ENCODE data around the gene MLYCD.
A peak's percentile ranks its signal among the peaks of the same experiment; 100 is the strongest.
"Not testable (repeated sequence)": the region's sequence is repeated elsewhere in the genome, so short reads cannot be mapped to it uniquely, and the experiment has no call there.

The MLYCD gene

DNA sequence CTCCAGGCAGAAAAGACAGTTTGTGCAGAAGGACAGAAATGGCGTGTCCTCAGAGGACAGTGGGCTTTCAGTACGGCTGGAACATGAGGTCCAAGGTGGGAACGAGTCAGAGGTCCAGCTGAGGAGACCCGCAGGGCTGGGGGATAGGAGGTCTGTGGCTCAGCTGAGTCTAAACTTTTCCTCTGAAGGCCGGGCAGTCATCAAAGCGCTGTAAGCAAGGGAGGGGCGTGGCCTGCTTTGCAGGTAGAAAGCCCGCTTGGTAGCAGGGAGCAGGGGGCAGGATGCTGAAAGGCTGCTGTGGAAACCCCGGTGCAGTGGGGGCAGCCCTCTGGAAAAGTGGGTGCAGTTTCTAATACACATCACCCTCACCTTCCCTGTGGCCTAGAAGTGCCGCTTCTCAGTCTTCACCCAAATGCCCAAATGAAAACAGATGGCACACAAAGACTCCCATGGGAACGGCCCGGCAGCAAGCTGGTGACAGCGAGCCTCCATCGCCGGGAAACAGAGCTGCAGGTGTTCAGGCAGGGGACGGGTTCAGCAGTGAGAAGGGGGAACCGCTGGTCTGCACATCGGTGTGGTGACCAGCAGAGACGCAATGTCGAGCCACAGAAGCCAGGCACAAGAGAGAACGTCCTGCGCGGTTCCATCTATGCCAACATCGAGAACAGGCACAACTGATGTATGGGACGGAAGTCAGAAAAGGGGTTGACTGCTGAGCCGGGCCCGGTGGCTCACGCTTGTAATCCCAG lies 41.9 kb downstream of the MLYCD start:
- DNase-seq (ENCODE audit: low read depth, low spot score): no peak

DNA sequence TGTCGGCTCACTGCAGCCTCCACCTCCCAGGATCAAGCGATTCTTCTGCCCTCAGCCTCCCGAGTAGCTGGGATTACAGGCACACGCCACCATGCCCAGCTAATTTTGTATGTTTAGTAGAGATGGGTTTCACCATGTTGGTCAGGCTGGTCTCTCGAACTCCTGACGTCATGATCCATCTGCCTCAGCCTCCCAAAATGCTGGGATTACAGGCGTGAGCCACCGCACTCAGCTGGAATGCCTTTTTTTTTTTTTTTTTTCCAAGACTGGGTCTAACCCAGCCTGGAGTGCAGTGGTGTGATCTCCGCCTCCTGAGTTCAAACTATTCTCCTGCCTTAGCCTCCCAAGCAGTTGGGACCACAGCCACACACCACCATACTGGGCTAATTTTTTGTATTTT lies 42.6 kb downstream of the MLYCD start:
- DNase-seq (ENCODE audit: low read depth, low spot score): not testable (repeated sequence)

GRCh38 chr16:83942074-83942473 lies 43.2 kb downstream of the MLYCD start:
- no peak for DNase-seq (ENCODE audit: low read depth, low spot score)

GRCh38 chr16:83942815-83943515 lies 44.0 kb downstream of the MLYCD start:
- DNase-seq (ENCODE audit: low read depth, low spot score): no peak

- no peak for DNase-seq (ENCODE audit: low read depth, low spot score)
These were observed 44.7 kb downstream of the MLYCD start for GRCh38 chr16:83943516-83944050.

- no peak for DNase-seq (ENCODE audit: low read depth, low spot score)
These were observed 46.7 kb downstream of the MLYCD start for GRCh38 chr16:83945587-83945986.

GRCh38 chr16:83946154-83946780 lies 47.4 kb downstream of the MLYCD start:
- DNase-seq (ENCODE audit: low read depth, low spot score): no peak

- no peak for DNase-seq (ENCODE audit: low read depth, low spot score)
These were observed 48.1 kb downstream of the MLYCD start for GRCh38 chr16:83946781-83947566.

- no peak for DNase-seq (ENCODE audit: low read depth, low spot score)
These were observed 48.8 kb downstream of the MLYCD start for GRCh38 chr16:83947642-83948234.

DNA sequence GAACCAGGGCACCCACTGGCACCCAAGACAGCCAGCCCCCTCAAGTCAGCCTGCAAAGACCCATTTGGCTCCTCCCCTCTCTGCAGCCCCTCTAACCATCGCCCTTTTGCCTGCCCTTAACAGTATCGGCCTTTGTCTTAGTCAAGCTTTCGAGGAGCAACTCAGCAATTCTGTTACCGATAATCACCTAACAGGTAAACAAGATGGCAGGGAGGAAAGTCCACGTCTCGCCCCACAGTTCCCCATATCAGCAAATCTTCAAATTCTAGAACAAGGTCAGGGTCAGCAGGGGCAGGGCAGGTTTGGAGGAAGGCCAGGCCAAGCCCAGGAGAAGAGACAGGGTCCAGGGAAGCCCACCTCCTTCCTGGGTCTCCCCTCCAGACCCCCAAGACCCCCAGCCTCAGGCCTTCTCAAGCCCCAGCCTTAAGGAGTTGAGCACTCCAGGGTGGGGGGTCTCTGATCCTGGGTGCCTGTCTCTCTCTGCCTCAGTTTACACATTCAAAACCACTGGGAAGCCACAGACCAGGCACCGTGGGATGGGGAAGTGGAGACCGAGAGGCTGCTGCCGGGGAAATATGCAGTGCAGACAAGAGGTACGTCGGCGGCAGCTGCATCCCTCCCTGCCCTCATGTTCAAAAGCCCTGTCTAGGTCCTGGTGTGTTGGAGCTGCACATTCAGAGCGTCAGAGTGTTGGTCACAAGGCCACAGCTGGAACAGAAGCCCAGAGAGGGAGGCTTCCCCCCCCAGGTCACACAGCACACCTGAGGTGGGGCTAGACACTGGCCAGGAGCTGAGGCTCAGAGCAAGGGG lies 50.2 kb downstream of the MLYCD start:
- no peak for DNase-seq (ENCODE audit: low read depth, low spot score)

- DNase-seq (ENCODE audit: low read depth, low spot score): no peak
These were observed 50.7 kb downstream of the MLYCD start for GRCh38 chr16:83949724-83950001.

DNA sequence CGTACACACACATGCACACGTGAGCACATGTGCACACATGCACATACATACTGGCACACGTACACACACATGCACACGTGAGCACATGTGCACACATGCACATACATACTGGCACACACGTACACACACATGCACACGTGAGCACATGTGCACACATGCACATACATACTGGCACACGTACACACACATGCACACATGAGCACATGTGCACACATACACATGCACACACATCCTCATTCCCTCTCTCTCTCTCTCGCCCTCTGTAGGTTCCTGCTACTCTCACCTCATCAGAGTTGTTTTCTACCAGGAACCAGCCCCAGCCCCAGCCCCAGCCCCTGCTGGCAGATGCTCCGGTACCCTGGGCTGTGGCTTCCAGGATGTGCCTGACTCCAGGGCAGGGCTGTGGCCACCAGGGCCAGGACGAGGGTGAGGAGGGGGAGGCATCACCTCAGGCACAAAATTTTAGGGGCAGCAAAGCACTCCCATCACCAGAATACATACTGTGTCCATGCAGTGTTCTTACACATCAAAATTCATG lies 52.0 kb downstream of the MLYCD start:
- DNase-seq (ENCODE audit: low read depth, low spot score): not testable (repeated sequence)

- no peak for DNase-seq (ENCODE audit: low read depth, low spot score)
These were observed 52.6 kb downstream of the MLYCD start for GRCh38 chr16:83951544-83951943.

DNA sequence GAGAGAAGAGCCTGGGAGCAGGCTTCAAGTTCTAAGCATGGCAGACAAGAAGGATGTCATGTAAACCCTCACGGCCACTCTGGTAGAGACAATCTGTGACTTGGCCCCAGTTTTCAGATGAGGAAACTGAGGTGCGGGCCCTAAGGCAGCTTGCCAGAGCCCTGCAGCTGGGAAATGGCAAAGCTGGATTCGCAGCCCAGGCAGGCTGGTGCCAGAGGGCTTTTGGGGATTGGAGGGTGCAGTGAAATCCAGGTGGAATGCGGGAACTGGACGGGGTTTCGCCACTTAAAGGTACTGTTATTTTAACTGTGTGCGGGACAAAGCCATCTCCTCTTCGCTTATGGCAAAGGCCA lies 53.6 kb downstream of the MLYCD start:
- DNase-seq (ENCODE audit: low read depth, low spot score): no peak

DNA sequence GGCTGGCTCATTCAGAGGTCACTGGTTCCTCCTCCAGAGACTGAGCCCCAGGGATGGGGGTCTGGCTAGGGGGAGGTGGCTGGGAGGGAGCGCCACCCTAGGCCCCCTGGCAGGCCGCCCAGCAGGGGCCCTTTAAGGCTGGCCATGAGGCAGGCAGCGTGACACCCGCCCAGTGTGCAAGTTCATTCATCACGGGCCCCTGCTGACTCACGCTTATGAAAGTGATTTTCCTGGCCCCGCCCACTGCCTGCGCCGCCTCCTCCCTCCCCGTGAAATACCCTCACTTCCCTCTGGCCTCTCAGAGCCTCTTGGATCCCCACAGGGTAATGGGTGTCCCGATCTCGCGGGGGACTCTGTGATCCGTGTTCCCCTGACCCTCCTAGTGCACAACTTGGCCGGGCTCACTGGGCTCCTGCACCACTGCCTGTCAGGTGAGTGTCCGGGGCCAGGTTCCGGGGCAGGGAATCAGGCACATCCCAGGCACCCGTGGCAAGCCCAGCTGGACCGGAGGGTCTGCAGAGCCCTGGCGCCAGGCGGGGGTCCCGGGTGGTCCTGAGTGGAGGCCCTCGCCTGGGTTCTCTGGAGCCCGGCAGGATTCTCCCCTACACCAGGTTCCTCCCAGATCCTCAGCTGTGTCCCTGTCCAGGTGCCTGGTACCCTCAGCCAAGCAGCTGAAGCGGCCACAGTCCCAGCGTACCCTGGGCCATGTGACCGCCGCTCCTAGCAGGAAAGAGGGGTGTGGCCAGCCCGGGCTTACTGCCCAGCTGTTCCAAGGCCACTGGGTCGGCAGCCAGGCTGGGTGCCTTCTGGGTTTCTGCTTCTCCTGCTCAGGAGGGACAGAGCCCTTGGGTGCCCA lies 54.3 kb downstream of the MLYCD start, which contains the start of gene OSGIN1:
OSGIN1 (plus strand) TSS at position 301 of the 856 bp plus-strand sequence. CDS start 4,432 bp downstream, outside the sequence.
- peak; percentile 62 for DNase-seq (ENCODE audit: low read depth, low spot score)

- no peak for DNase-seq (ENCODE audit: low read depth, low spot score)
These were observed 55.1 kb downstream of the MLYCD start for GRCh38 chr16:83953796-83954576.

DNA sequence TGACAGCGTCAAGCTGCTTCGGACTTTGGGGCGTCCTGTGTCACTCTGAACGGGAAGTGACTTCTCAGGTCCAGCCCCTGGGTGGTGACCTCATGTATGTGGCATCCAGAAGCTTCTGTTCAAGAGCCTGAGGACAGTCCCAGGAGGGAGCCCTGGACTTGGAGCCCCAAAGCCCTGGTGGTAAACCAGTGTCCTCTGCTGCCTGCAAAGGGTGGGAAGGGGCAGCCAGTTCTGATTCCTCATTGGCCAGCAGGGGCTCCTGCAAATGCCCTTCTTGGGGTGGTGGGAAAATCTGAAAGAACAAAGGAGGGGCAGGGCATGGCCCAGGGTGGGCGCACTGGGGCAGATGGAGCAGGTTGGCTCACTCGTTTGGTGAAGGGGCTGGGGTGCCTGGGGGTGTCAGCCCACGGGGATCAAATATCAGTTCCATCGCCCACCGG lies 55.7 kb downstream of the MLYCD start:
- no peak for DNase-seq (ENCODE audit: low read depth, low spot score)

Measured in activated naive CD8-positive, alpha-beta T cell treated with anti-CD3 and anti-CD28 coated beads, Interleukin-2, amount 50 U/mL, for 16 hours (primary cell).